Activated CD4-positive, alpha-beta T cell treated with anti-CD3 and anti-CD28 coated beads, Interleukin-2, Interleukin-6, amounts not matched to agents 100 ng/mL and 50 ng/mL, durations not matched to agents 16 hours and 8 hours (primary cell): ENCODE data around the gene HRCT1.
"Not testable (repeated sequence)": the region's sequence is repeated elsewhere in the genome, so short reads cannot be mapped to it uniquely, and the experiment has no call there.

ENCODE experiments used
- DNase-seq: peaks from one replicate; pipeline ENCODE4 v3.0.0-alpha.2; 2020

The HRCT1 gene

DNA sequence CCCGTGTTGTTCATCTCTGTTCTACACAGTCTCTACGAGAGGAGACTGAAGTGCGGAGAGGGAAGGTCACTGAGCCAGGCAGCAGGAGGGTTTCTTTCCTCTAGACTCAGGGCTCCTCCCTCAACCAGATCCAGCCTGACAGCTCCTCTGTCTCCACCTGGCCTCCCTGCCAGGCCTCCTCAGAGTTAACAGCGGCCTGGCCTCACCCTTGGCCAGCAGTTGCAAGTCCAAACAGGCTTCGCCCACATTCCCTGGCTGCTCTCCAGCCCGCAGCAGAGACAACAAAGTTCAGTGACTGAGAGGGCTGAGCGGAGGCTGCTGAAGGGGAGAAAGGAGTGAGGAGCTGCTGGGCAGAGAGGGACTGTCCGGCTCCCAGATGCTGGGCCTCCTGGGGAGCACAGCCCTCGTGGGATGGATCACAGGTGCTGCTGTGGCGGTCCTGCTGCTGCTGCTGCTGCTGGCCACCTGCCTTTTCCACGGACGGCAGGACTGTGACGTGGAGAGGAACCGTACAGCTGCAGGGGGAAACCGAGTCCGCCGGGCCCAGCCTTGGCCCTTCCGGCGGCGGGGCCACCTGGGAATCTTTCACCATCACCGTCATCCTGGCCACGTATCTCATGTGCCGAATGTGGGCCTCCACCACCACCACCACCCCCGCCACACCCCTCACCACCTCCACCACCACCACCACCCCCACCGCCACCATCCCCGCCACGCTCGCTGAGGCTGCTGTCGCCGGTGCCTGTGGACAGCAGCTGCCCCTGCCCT, at the start of gene HRCT1:
TSS of gene HRCT1 (plus strand) at position 291 of the 768 bp plus-strand sequence. CDS start at position 377, 86 bp downstream.
- no peak for DNase-seq

DNA sequence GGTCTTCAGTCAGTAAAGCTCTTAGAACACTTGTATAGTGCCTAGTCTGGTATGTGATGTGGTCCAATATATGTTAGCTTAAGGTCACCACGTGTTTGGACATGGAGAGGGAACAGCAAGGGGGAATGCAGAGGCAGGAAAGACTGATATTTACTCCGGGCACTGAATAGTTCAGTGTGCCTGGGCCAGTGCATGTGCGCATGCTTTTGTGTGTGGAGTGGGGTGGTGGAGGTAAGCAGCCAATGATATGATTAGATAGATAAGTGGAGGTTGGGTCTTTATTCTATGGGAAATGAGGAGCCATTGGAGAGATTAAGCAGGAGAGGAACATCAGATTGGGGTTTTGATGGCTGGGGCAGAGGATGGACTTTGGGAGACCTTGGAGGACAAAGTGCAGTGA, 49.8 kb upstream of the HRCT1 start:
- DNase-seq = no peak

DNA sequence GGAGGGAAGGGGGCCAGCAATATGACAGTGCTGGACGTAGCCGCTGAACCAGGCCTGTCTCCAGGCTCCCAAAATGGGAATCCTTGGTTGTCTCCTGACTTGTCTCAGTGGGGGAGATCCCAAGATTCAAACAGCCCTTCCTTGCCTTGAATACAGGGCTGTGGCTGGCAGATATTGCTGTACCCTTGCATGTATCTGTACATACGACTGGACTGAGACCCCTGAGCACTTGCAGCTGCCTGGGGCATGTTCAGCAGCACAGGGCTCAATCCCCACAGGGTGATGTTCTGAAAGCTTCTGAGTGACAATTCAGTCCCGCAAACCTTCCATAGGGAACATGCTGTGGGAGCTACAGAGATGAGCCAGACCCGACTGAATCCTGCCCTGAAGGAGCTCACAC, 49.1 kb upstream of the HRCT1 start:
- DNase-seq = no peak

GRCh38 chr9:35858458-35858857, 47.5 kb upstream of the HRCT1 start:
- DNase-seq = no peak

GRCh38 chr9:35859310-35859989, 46.6 kb upstream of the HRCT1 start:
- no peak for DNase-seq

- DNase-seq = no peak
Measured at GRCh38 chr9:35859990-35860339, 46.0 kb upstream of the HRCT1 start.

DNA sequence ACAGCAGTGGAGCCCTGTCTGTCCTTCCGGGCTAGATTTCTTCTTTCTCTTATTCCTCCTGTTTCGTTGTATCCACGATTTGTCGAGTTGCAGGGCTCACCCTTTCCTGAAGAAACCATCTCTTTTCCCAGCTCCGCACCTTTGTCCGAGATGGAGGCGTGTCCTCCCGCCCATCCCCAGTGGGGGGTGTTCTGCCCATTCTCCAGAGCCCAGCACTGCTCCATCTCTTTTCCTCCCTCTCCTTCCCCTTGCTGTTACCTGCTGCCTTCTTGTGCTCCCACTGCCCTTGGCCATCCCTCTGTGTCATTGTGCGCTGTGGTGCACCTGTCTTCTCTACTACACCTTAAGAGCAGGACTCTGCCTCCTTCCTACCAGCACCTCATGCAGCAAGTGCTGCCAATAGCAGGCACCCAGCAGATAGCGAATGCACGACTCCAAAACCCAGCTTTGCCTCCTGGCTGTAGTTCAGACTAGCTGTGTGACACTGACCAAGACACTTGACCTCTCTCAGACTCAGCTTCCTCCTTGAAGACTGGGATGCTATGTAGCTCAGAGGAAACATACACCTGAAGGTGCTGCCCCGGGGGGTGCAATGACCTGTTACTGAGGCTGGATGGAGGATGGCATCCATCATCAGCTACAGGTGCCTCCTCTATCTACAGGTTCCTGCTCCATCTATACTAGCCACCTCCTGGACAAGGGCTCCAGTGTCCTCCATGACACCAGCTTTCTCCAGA, 44.7 kb upstream of the HRCT1 start:
- no peak for DNase-seq

DNA sequence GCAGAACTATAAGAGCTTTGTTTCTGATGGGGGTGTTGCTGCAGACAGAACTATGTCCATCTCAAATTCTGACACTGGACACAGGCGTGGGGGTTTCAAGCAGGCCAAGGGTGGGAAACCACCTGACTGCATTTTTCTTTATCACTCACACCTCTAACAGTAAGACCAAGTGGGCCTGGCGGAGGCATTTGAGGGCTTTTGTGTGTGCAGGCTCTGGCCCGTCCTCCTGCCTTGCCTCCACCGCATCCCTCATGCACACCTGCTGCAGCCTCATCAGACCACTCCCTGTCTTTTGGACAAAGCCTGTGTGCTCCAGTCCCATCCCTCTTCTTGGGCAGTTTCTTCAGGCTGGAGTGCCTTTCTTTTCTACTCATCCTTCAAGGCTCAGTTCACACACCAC, 43.7 kb upstream of the HRCT1 start:
- no peak for DNase-seq

DNA sequence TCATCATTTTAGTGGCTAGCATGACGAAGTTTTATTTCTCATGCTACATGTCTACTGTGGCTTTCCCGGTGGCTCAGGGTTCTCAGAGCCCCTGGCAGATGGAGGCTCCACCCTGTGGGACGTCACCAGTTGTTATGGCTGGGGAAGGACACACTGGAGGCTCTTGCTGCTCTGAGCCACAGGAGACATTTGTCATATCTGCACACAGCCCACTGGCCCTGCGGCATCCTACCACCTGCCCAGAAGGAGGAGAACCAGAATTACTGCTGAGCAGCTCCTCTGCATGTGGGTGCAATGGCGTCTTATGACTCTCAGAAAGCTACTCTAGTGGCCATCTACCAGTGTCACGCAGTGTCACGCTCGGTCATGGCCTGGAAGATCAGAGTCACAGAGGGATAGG, 42.4 kb upstream of the HRCT1 start:
- no peak for DNase-seq

DNA sequence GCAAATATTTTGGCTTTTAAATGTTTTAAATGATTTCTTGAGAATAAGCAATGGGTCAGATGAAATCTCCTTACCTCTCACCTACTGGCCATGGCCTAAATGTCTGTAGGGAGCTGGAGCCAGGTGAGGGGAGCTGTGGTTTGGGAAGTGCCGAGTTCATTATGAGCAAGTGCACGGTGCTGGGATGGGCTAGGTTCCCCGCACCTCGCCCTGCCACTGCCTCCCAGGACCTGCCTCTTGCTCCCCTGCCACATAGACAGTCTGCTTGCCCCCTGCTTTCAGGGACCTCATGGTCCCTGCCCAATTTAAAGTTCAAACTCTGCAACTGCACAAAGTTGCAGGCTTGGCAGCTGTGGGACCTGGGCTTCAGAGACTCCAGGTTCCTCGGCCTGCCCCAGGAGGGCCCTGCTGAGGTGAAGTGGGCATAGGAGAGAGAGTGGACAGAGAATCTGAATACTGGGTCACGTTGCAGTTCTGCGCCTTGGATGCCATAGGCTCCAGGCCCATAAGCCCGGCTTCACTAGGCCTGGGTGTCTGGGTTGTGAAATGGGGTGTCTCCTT, 41.2 kb upstream of the HRCT1 start:
- DNase-seq = no peak

GRCh38 chr9:35867538-35867937, 38.5 kb upstream of the HRCT1 start:
- DNase-seq = no peak

DNA sequence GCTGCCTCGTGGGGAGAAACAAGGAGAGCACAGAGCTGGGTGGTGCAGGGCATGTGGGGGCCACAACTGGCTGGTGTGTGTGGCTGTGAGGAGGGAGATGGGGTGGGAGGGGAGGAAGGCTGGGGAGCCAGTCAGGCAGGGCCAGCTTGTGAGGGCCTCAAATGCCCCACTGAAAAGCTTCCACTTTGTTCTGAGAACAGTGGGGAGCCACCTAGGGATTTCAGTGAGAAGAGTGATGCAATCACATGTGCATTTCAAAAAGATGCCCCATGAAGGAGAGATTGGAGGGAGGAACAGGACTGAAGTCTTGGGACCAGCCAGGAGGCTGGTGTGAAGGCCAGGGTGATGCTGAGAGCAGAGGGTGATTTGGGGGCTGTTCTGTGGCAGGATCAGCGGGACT, 37.1 kb upstream of the HRCT1 start:
- no peak for DNase-seq

DNA sequence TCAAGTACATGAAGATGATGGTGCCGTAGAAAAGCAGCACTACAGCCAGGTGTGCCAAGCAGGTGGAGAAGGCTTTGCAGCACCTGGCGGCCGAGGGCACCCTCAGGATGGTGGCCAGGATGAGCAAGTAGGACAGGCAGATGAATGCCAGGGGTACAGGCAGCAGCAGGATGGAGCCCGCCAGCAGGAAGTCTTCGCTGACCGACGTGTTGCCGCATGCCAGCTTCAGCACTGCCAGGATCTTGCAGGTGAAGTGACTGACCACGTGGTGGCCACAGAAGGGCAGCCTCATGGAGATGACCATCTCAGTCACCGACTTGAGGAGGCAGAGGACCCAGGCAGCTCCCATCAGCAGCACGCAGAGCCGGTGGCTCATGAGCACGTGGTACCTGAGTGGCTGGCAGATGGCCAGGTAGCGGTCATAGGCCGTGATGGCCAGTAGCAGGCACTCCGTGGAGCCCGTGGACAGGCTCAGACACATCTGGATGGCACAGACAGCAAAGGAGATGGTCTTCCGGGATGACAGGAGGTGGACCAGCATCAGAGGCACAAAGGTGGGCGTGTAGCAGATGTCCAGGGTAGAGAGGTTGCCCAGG, 36.3 kb upstream of the HRCT1 start:
- DNase-seq = no peak

GRCh38 chr9:35870351-35870923, 35.6 kb upstream of the HRCT1 start, which contains the start of gene OR13J1:
TSS of gene OR13J1 (minus strand) at chr9:35870401. CDS start at chr9:35870401, 0 bp downstream.
- DNase-seq = no peak

DNA sequence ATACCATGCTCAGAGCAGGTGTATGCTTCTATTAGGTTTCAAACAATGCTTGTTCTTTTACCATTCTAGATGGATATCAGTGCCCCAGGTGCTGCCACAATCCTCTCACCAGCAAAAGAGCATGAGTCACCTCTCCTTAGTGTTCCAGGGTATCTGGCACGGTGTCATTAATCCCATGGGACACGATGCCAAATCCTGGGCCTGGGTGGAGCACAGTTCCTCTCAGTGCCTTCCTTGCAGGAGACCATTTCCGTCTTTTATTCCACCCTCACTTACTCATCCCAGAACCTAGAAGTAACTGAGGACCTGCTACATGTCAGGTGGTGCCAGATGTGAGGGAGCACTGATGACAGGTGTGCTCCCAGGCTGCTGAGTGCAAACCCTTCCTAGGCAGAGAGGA, 34.5 kb upstream of the HRCT1 start:
- DNase-seq = no peak

- no peak for DNase-seq
Measured at GRCh38 chr9:35872505-35872904, 33.5 kb upstream of the HRCT1 start.

GRCh38 chr9:35882263-35882848, 23.6 kb upstream of the HRCT1 start:
- peak; percentile 80 for DNase-seq

- no peak for DNase-seq
Measured at GRCh38 chr9:35882996-35883395, 23.0 kb upstream of the HRCT1 start.

DNA sequence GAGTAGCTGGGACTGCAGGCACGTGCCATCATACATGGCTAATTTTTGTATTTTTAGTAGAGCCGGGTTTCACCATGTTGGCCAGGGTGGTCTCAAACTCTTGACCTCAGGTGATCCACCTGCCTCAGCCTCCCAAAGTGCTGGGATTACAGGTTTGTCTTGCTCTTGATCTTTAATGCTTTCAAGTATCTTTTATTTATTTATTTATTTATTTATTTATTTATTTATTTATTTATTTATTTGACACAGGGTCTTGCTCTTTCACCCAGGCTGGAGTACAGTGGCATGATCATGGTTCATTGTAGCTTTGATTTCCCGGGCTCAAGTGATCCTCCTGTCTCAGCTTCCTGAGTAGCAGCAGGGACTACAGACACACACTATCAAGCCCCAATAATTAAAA, 21.1 kb upstream of the HRCT1 start:
- DNase-seq = not testable (repeated sequence)

GRCh38 chr9:35891646-35892045, 14.4 kb upstream of the HRCT1 start:
- DNase-seq = no peak

GRCh38 chr9:35892051-35892450, 14.0 kb upstream of the HRCT1 start:
- no peak for DNase-seq

DNA sequence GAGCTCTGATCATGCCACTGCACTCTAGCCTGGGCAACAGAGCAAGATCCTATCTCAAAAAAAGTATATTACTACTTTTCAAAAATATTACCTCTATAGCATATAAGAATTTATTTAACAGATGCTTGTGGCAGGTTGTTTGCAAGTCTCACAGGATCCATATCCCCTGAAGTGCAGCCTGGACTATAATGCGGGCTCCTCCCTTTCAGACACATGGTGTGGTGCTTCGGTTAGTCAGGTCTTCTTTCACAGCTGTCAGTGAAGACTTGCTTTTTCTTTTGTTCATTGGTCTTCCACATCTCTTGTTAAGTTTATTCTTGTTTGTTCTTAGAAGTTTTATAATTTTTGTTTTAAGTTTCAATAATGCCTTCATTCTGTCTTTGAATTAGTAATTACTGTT, 9.4 kb upstream of the HRCT1 start:
- DNase-seq = no peak
